PC-3 (cell line): ENCODE measurements around the gene IFI6.

Experiments used
- CTCF ChIP-seq: fragments of 300-600 bp; sonication (generic); conservative IDR thresholded peaks from 2 replicates; pipeline ENCODE4 v1.5.1; 2017; ENCODE audit warnings: antibody characterized with exemption, low read depth, mild to moderate bottlenecking, low read length
- EZH2 ChIP-seq: fragments of 300-600 bp; sonication (generic); IDR thresholded peaks from one replicate; pipeline ENCODE4 v1.6.1; 2017; ENCODE audit warnings: antibody characterized with exemption, mild to moderate bottlenecking, low read length; ENCODE audit not compliant: unreplicated experiment
- EZH2phosphoT487 ChIP-seq: fragments of 300-600 bp; sonication (generic); IDR thresholded peaks from 2 replicates; pipeline ENCODE4 v1.6.1; 2018; ENCODE audit warnings: mild to moderate bottlenecking, antibody characterized with exemption, low read length, borderline replicate concordance

GRCh38 chr1:27622828-27623227 lies 49.2 kb downstream of the IFI6 start:
- TF ChIP-seq CTCF (no peak), EZH2 (no peak), EZH2phosphoT487 (no peak)
